Endothelial cell of umbilical vein (primary cell): ENCODE measurements around the gene SYNGR4. TPM values are rescaled to one million over a fixed set of nuclear protein-coding genes. Genes with fewer than 3 reads are reported as not detected.

ENCODE experiments used
- BruUV-seq: library from RNA; stranded (reverse); fragments of 400-500 nt; replicated peaks from 2 replicates; lab custom pipeline; 2021; lab: Mats Ljungman, UMichigan
- CTCF ChIA-PET: fragments of 300-600, 350-600 bp; sonication (Branson Sonifier 250); formaldehyde crosslinking; loops from one replicate; lab custom pipeline; 2021; ENCODE audit warnings: antibody characterized with exemption, inconsistent platforms; lab: Charles Lee
- POLR2A ChIA-PET: fragments of 300-600, 350-600 bp; sonication (Branson Sonifier 250); formaldehyde crosslinking; loops from one replicate; lab custom pipeline; 2021; ENCODE audit warnings: antibody characterized with exemption, inconsistent platforms; lab: Charles Lee
- DNase-seq: peaks from one replicate; pipeline ENCODE4 v3.0.0-alpha.2; 2011; ENCODE audit warnings: low read depth, low spot score
- FAIRE-seq: peaks from 2 replicates; lab custom pipeline; 2011; peaks lifted over from hg19 to GRCh38; lab: Jason Lieb, UNC
- H2AFZ ChIP-seq: 2 replicates; pipeline ENCODE4 v1.6.0; 2012; ENCODE audit warnings: low read depth, low read length, control low read depth, inconsistent platforms
- H3K27ac ChIP-seq: 2 replicates; pipeline ENCODE4 v1.5.1; 2011; ENCODE audit warnings: low read depth, mild to moderate bottlenecking, control low read depth, low read length, moderate library complexity; ENCODE audit not compliant: insufficient read depth
- H3K27me3 ChIP-seq, 2 experiments: 2 replicates each; pipeline versions ENCODE4 v1.6.0 to v1.6.1; 2011; ENCODE audit warnings: low read length in 2 of 2, mixed read lengths in 1 of 2; ENCODE audit not compliant: control insufficient read depth in 2 of 2, insufficient read depth in 2 of 2
- H3K36me3 ChIP-seq, 2 experiments: 2 replicates in 1 of 2; 3 replicates in 1 of 2; pipeline ENCODE4 v1.5.1; 2011; ENCODE audit warnings: low read length in 2 of 2, mild to moderate bottlenecking in 1 of 2, moderate library complexity in 1 of 2; ENCODE audit not compliant: control insufficient read depth in 2 of 2, insufficient read depth in 2 of 2; ENCODE audit errors: extremely low read depth in 1 of 2
- H3K4me1 ChIP-seq: 3 replicates; pipeline ENCODE4 v1.5.1; 2011; ENCODE audit warnings: mild to moderate bottlenecking, low read length; ENCODE audit not compliant: control insufficient read depth, insufficient read depth; ENCODE audit errors: extremely low read depth
- H3K4me2 ChIP-seq: 2 replicates; pipeline ENCODE4 v1.6.1; 2011; ENCODE audit warnings: low read length, control low read depth, mixed read lengths; ENCODE audit not compliant: insufficient read depth
- H3K4me3 ChIP-seq, 3 experiments: fragments of 200-600 bp in 1 of 3; sonication (generic), shearing (Covaris generic) in 1 of 3; replicated peaks in 1 of 3; 2 replicates each; pipeline ENCODE4 v1.5.1; 2011 to 2016; ENCODE audit warnings: control low read depth in 3 of 3, low read length in 3 of 3, mild to moderate bottlenecking in 2 of 3, inconsistent platforms in 1 of 3, low read depth in 1 of 3, moderate library complexity in 1 of 3; ENCODE audit not compliant: insufficient read depth in 1 of 3
- H3K79me2 ChIP-seq: 2 replicates; pipeline ENCODE4 v1.6.0; 2012; ENCODE audit warnings: low read length, inconsistent platforms; ENCODE audit not compliant: control insufficient read depth, insufficient read depth
- H3K9ac ChIP-seq: replicated peaks from 2 replicates; pipeline ENCODE3; 2011; ENCODE audit warnings: low read length, control low read depth; ENCODE audit not compliant: insufficient read depth; ENCODE audit errors: extremely low read depth
- H3K9me1 ChIP-seq: replicated peaks from 3 replicates; pipeline ENCODE4 v1.6.0; 2011; ENCODE audit warnings: mild to moderate bottlenecking, low read length; ENCODE audit not compliant: control insufficient read depth, insufficient read depth; ENCODE audit errors: extremely low read depth
- H3K9me3 ChIP-seq: replicated peaks from 2 replicates; pipeline ENCODE4 v1.5.1; 2012; ENCODE audit warnings: low read length, inconsistent platforms; ENCODE audit not compliant: control insufficient read depth, insufficient read depth
- H4K20me1 ChIP-seq: replicated peaks from 2 replicates; pipeline ENCODE3; 2011; ENCODE audit warnings: mild to moderate bottlenecking, low read length; ENCODE audit not compliant: control insufficient read depth, insufficient read depth; ENCODE audit errors: extremely low read depth
- FOS ChIP-seq: IDR thresholded peaks from 2 replicates; pipeline ENCODE4 v1.6.1; 2011; ENCODE audit warnings: mild to moderate bottlenecking, low read length, moderate library complexity, borderline replicate concordance; ENCODE audit not compliant: insufficient read depth
- GATA2 ChIP-seq: IDR thresholded peaks from 2 replicates; pipeline ENCODE4 v1.7.0; 2011; ENCODE audit warnings: low read depth, mild to moderate bottlenecking, moderate library complexity, mixed read lengths, low read length; ENCODE audit not compliant: insufficient read length, insufficient read depth
- JUN ChIP-seq: IDR thresholded peaks from 2 replicates; pipeline ENCODE4 v1.6.1; 2011; ENCODE audit warnings: borderline replicate concordance, low read depth; ENCODE audit not compliant: insufficient read length, insufficient read depth
- MYC ChIP-seq: IDR thresholded peaks from one replicate; pipeline ENCODE4 v1.6.1; 2011; ENCODE audit warnings: mild to moderate bottlenecking, low read depth, low read length
- POLR2A ChIP-seq: IDR thresholded peaks from 2 replicates; pipeline ENCODE4 v1.6.1; 2012; ENCODE audit warnings: low read depth, mild to moderate bottlenecking, control low read depth, low read length
- POLR2AphosphoS5 ChIP-seq: IDR thresholded peaks from 2 replicates; pipeline ENCODE4 v1.6.1; 2012; ENCODE audit warnings: low read depth, mild to moderate bottlenecking, control low read depth, low read length, moderate library complexity; ENCODE audit not compliant: insufficient read depth
- dilution Hi-C: fragments of 300-500 bp; cut with MboI; formaldehyde crosslinking; loops from one replicate; pipeline ENCODE4 v1.15.0; 2019; ENCODE audit warnings: low sequenced_read_pairs; ENCODE audit not compliant: extremely low pct_ligation_motif_present
- intact Hi-C: fragments of 100-400 bp; cut with micrococcal nuclease; formaldehyde crosslinking; loops from one replicate; pipeline ENCODE4 v1.10.0; 2022
- polyA plus RNA-seq, 4 experiments: library from polyadenylated mRNA; depleted of rRNA in 3 of 4; stranded (reverse) in 3 of 4; unstranded in 1 of 4; fragments of >200 nt; gene quantifications; 2 replicates each; pipeline versions ENCODE4 v1.2.1 to v1.2.3, GENCODE V29; 2011 to 2012; ENCODE audit warnings: missing spikeins in 1 of 4
- total RNA-seq: library from RNA; stranded (reverse); gene quantifications from 2 replicates; pipeline ENCODE4 v1.2.3, GENCODE V29; 2021
- TF ChIP-seq, protein P1 (sequence below): IDR thresholded peaks from 2 replicates; pipeline ENCODE4 v1.6.1; 2011; ENCODE audit not compliant: insufficient read depth, insufficient read length
- TF ChIP-seq, protein P2 (sequence below), 2 donors: IDR thresholded peaks; 1 replicate in 1 of 2; 2 replicates in 1 of 2; pipeline ENCODE4 v1.5.1; 2011; ENCODE audit warnings: low read length in 2 of 2, mild to moderate bottlenecking in 2 of 2, moderate library complexity in 2 of 2, control low read depth in 1 of 2, inconsistent platforms in 1 of 2, low read depth in 1 of 2; ENCODE audit not compliant: insufficient read depth in 1 of 2; ENCODE audit errors: extremely low read depth in 1 of 2

Gene SYNGR4
- total and polyA plus RNA-seq, 2 donors (not counting 3 experiments of a cell fraction or from before 2014, with no cell fraction given): not detected

DNA sequence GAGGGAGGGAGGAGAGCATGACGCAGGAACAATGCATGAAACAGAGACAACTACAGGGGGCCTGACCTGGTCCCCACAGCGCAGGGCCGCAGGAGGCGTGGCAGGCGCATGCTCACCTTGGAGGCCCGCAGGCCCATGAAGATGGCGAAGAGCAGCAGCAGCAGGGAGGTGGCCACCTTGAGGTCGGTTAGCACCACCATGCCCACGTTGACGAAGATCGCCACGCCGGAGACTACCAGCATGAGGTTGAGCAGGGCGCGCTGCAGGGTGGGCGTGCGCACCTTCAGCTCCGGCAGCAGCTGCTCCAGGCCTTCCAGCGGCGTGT is 21.8 kb upstream of the SYNGR4 start:
- TF ChIP-seq GATA2 (no peak), JUN (no peak)
- TF ChIP-seq, protein P1, sequence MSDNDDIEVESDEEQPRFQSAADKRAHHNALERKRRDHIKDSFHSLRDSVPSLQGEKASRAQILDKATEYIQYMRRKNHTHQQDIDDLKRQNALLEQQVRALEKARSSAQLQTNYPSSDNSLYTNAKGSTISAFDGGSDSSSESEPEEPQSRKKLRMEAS: no peak
- TF ChIP-seq, protein P2, sequence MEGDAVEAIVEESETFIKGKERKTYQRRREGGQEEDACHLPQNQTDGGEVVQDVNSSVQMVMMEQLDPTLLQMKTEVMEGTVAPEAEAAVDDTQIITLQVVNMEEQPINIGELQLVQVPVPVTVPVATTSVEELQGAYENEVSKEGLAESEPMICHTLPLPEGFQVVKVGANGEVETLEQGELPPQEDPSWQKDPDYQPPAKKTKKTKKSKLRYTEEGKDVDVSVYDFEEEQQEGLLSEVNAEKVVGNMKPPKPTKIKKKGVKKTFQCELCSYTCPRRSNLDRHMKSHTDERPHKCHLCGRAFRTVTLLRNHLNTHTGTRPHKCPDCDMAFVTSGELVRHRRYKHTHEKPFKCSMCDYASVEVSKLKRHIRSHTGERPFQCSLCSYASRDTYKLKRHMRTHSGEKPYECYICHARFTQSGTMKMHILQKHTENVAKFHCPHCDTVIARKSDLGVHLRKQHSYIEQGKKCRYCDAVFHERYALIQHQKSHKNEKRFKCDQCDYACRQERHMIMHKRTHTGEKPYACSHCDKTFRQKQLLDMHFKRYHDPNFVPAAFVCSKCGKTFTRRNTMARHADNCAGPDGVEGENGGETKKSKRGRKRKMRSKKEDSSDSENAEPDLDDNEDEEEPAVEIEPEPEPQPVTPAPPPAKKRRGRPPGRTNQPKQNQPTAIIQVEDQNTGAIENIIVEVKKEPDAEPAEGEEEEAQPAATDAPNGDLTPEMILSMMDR (IDR thresholded peaks at IDR 0.05; ENCODE audit: extremely low read depth in 1 of 2, insufficient read depth in 1 of 2, low read depth in 1 of 2, low read length in 2 of 2): no peak
- FAIRE-seq: no peak
- POLR2A ChIA-PET: no interaction called here
- H3K9me1 ChIP-seq: no peaks in the 10 kb centered on the region
- no peak overlapping the region for H3K27ac ChIP-seq
- no peaks in the 10 kb centered on the region for H3K36me3 ChIP-seq
- no peak overlapping the region for H3K4me2 ChIP-seq
- CTCF ChIA-PET: no interaction called here
- no peak for DNase-seq
- no peaks in the 10 kb centered on the region for H3K4me1 ChIP-seq
- no peak overlapping the region for H3K4me3 ChIP-seq
- H3K9me3 ChIP-seq: no peaks in the 10 kb centered on the region
- no peak overlapping the region for H2AFZ ChIP-seq
- no TSS peak for BruUV-seq
- no peaks in the 10 kb centered on the region for H3K79me2 ChIP-seq
- H4K20me1 ChIP-seq: no peaks in the 10 kb centered on the region
- dilution Hi-C loops (no loop called here), intact Hi-C loops (no loop called here)
- no peak overlapping the region for H3K9ac ChIP-seq
- no peaks in the 10 kb centered on the region for H3K27me3 ChIP-seq

DNA sequence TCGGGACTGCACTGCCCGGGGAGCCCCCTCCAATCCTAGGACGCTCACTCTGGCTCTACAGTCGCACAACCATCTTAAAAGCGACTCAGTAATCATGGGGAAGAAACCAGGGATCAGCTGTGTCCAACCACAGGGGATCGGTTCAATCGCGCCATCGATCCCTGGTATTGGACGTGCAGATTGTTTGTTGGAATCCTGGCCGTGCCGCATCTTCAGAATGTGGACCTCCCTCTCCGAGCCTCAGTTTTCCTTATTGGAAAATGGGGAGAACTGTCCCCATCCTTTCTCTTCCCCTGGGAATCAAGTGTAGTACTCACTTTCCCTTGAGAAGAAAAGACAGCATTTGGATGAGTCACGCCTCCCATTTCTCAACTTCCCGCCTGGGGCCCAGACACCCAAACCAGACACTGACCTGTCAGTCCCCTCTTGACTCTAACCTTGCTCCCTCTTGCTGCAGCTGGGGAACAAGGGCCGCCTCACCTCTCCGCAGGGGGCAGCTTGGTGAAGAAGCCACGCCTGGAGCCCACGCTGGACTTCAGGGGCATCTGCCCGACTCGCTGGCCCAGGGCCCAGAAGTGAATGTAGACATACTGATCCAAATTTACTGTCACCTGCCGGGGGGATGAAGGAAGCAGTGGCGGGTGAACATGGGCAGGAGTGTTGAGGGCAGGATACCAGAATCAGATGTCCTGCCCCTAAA is 21.2 kb upstream of the SYNGR4 start:
- BruUV-seq: no TSS peak
- ChIA-PET CTCF (no interaction called here), POLR2A (no interaction called here)
- FAIRE-seq (no peak), DNase-seq (no peak)
- Histone ChIP-seq H3K27me3 (no peaks in the 10 kb centered on the region), H3K4me1 (no peaks in the 10 kb centered on the region), H3K36me3 (no peaks in the 10 kb centered on the region), H2AFZ (no peak overlapping the region), H3K79me2 (no peaks in the 10 kb centered on the region), H3K9me3 (no peaks in the 10 kb centered on the region), H3K4me3 (no peak overlapping the region), H3K9ac (no peak overlapping the region), H3K4me2 (no peak overlapping the region), H3K27ac (no peak overlapping the region), H4K20me1 (no peaks in the 10 kb centered on the region), H3K9me1 (no peaks in the 10 kb centered on the region)
- dilution Hi-C loops: no loop called here
- intact Hi-C loops: no loop called here
- no peak for TF ChIP-seq GATA2
- TF ChIP-seq FOS: no peak
- TF ChIP-seq POLR2A: no peak
- TF ChIP-seq, protein P2 (IDR thresholded peaks at IDR 0.05; ENCODE audit: extremely low read depth in 1 of 2, insufficient read depth in 1 of 2, low read depth in 1 of 2, low read length in 2 of 2): no peak
- TF ChIP-seq POLR2AphosphoS5: no peak
- TF ChIP-seq, protein P1: no peak
- no peak for TF ChIP-seq MYC
- no peak for TF ChIP-seq JUN
